ENCODE data around the gene RTN4. TPM values are rescaled to one million over a fixed set of nuclear protein-coding genes. Genes with fewer than 3 reads are reported as not detected.
"Not testable (repeated sequence)": the region's sequence is repeated elsewhere in the genome, so short reads cannot be mapped to it uniquely, and the experiment has no call there.

Gene RTN4
- total and polyA plus RNA-seq, 9 donors, result 110 to 334 (median 200) TPM

- TF ChIP-seq CTCF (IDR thresholded peaks at IDR 0.05), result no peak
- no peak for TF ChIP-seq POLR2A (IDR thresholded peaks at IDR 0.05)
- no peak for TF ChIP-seq EP300 (IDR thresholded peaks at IDR 0.05)
- WGBS, 3 donors, result 93 to 97% (median 94%) methylated on average over 7 of the region's 7 CpGs
- H3K9me3 ChIP-seq, result no peaks in the 10 kb centered on the region
- DNase-seq, result no peak
- no peaks in the 10 kb centered on the region for H3K27me3 ChIP-seq
- no peaks in the 10 kb centered on the region for H3K4me1 ChIP-seq (ENCODE audit: insufficient read depth)
- intact Hi-C loops (cut with DNase I), result no loop called here
- no peaks in the 10 kb centered on the region for H3K36me3 ChIP-seq
- no peak overlapping the region for H3K4me3 ChIP-seq
- H3K27ac ChIP-seq, result no peak overlapping the region
These were observed 30.0 kb upstream of the RTN4 start for GRCh38 chr2:55080204-55080738.

GRCh38 chr2:55078956-55079355 lies 28.7 kb upstream of the RTN4 start:
- no peaks in the 10 kb centered on the region for H3K4me1 ChIP-seq (ENCODE audit: insufficient read depth)
- no peak overlapping the region for H3K27ac ChIP-seq
- H3K36me3 ChIP-seq, result no peaks in the 10 kb centered on the region
- DNase-seq, result no peak
- 85 to 92% (median 87%) methylated on average over 2 of the region's 2 CpGs for WGBS, 3 donors
- intact Hi-C loops (cut with DNase I), result no loop called here
- no peak overlapping the region for H3K4me3 ChIP-seq
- no peaks in the 10 kb centered on the region for H3K27me3 ChIP-seq
- no peak for TF ChIP-seq CTCF (IDR thresholded peaks at IDR 0.05)
- no peak for TF ChIP-seq POLR2A (IDR thresholded peaks at IDR 0.05)
- no peak for TF ChIP-seq EP300 (IDR thresholded peaks at IDR 0.05)
- H3K9me3 ChIP-seq, result no peaks in the 10 kb centered on the region

- H3K27ac ChIP-seq, result no peak overlapping the region
- TF ChIP-seq CTCF (IDR thresholded peaks at IDR 0.05), result no peak
- TF ChIP-seq POLR2A (IDR thresholded peaks at IDR 0.05), result no peak
- TF ChIP-seq EP300 (IDR thresholded peaks at IDR 0.05), result no peak
- H3K36me3 ChIP-seq, result no peaks in the 10 kb centered on the region
- no peaks in the 10 kb centered on the region for H3K4me1 ChIP-seq (ENCODE audit: insufficient read depth)
- H3K27me3 ChIP-seq, result no peaks in the 10 kb centered on the region
- no peak for DNase-seq
- WGBS, 3 donors, result 94 to 96% (median 95%) methylated on average over 9 of the region's 9 CpGs
- no peaks in the 10 kb centered on the region for H3K9me3 ChIP-seq
- no peak overlapping the region for H3K4me3 ChIP-seq
- intact Hi-C loops (cut with DNase I), result no loop called here
These were observed 26.5 kb upstream of the RTN4 start for GRCh38 chr2:55076721-55077120.

GRCh38 chr2:55076019-55076418 lies 25.8 kb upstream of the RTN4 start:
- H3K9me3 ChIP-seq; H3K27me3 ChIP-seq; H3K27ac ChIP-seq; H3K4me1 ChIP-seq (ENCODE audit: insufficient read depth); H3K36me3 ChIP-seq; DNase-seq; intact Hi-C loops (cut with DNase I); H3K4me3 ChIP-seq: not testable (repeated sequence)
- WGBS, 3 donors, result 89 to 91% (median 90%) methylated on average over 1 of the region's 1 CpG

GRCh38 chr2:55073000-55073983 lies 23.0 kb upstream of the RTN4 start:
- H3K9me3 ChIP-seq, result no peaks in the 10 kb centered on the region
- no peaks in the 10 kb centered on the region for H3K27me3 ChIP-seq
- WGBS, 3 donors, result 36 to 39% (median 37%) methylated on average over 6 of the region's 6 CpGs
- no peaks in the 10 kb centered on the region for H3K36me3 ChIP-seq
- no peaks in the 10 kb centered on the region for H3K4me1 ChIP-seq (ENCODE audit: insufficient read depth)
- H3K27ac ChIP-seq, result no peak overlapping the region
- intact Hi-C loops (cut with DNase I), result no loop called here
- H3K4me3 ChIP-seq, result no peak overlapping the region
- DNase-seq, result no peak
- TF ChIP-seq POLR2A (IDR thresholded peaks at IDR 0.05) (no peak), CTCF (IDR thresholded peaks at IDR 0.05) (no peak), EP300 (IDR thresholded peaks at IDR 0.05) (no peak)
